ENCODE results near the gene SLC25A3. TPM values are rescaled to one million over a fixed set of nuclear protein-coding genes. Genes with fewer than 3 reads are reported as not detected.

Gene SLC25A3
- polyA plus RNA-seq, 1 of the 3 experiments (the other 2 are of a cell fraction) = 470 TPM

GRCh38 chr12:98593351-98594049 is at the start of gene SLC25A3 (continued):
- TF ChIP-seq IRF3 (IDR thresholded peaks at IDR 0.05; ENCODE audit: low read depth, low read length) (no peak), RCOR1 (IDR thresholded peaks at IDR 0.05; ENCODE audit: low read length) (no peak), SMC3 (IDR thresholded peaks at IDR 0.05; ENCODE audit: low read depth, low read length) (no peak), NFIC (IDR thresholded peaks at IDR 0.05; ENCODE audit: borderline replicate concordance) (no peak), POLR2AphosphoS5 (IDR thresholded peaks at IDR 0.05; ENCODE audit: low read depth, low read length) (peak; percentile 100), NRF1 (IDR thresholded peaks at IDR 0.05; ENCODE audit: low read depth, low read length) (peak; percentile 76), GATA2 (CRISPR knock-in tag; IDR thresholded peaks at IDR 0.05) (no peak), ZBTB33 (IDR thresholded peaks at IDR 0.05; ENCODE audit: borderline replicate concordance, low read depth) (no peak), EP300 (IDR thresholded peaks at IDR 0.05; ENCODE audit: borderline replicate concordance in 1 of 2, low read depth in 1 of 2, low read length in 1 of 2) (no peak), TCF12 (IDR thresholded peaks at IDR 0.05) (no peak)

- Histone ChIP-seq H4K20me1 (ENCODE audit: insufficient read depth) (no peaks in the 10 kb centered on the region), H3K9me2 (0 out of 2 replicates have a peak, but pooled peaks cover 4% of the 10 kb centered on the region), H3K4me1 (ENCODE audit: control insufficient read depth in 1 of 2, insufficient read depth in 2 of 2, low read depth in 1 of 2, low read length in 1 of 2) (peaks cover 0 to 8% of the 10 kb centered on the region in 2 experiments; a peak in 2 of 4 replicates), H3F3A (replicated peaks; ENCODE audit: insufficient read depth) (peaks cover 11% of the 10 kb centered on the region), H3K79me2 (ENCODE audit: insufficient read depth) (peaks cover 58% of the 10 kb centered on the region), H3K36me3 (replicated peaks in 1 of 2; ENCODE audit: control insufficient read depth in 1 of 2, insufficient read depth in 2 of 2, low read length in 1 of 2) (peaks cover 39 to 43% of the 10 kb centered on the region in 2 experiments), H3K4me3 (ENCODE audit: low read depth in 2 of 2, low read length in 1 of 2) (no peak overlapping the region), H3K9ac (no peak overlapping the region), H2AFZ (ENCODE audit: low read depth) (no peak overlapping the region), H3K4me2 (no peak overlapping the region), H3K9me3 (no peaks in the 10 kb centered on the region), H3K27ac (ENCODE audit: low read depth in 2 of 2, low read length in 1 of 2) (no peak overlapping the region), H3K27me3 (ENCODE audit: insufficient read depth) (no peaks in the 10 kb centered on the region)
- DNase-seq = no peak
- CTCF ChIA-PET = interaction anchor here (0.9 to 2.6 kb wide), 2 partner anchors 10 to 23 kb away, joined by 3 to 9 read pairs; no protein-coding TSS in a partner anchor
- no peak for TF ChIP-seq EZH2phosphoT487 (IDR thresholded peaks at IDR 0.05; ENCODE audit: borderline replicate concordance, low read depth)
- TF ChIP-seq REST (IDR thresholded peaks at IDR 0.05; ENCODE audit: low read depth, low read length) = no peak
- TF ChIP-seq TAF1 (IDR thresholded peaks at IDR 0.05; ENCODE audit: borderline replicate concordance, low read depth, low read length) = no peak
- no peak for TF ChIP-seq SMC3 (IDR thresholded peaks at IDR 0.05; ENCODE audit: low read depth, low read length)
- no peak for TF ChIP-seq TEAD4 (IDR thresholded peaks at IDR 0.05; ENCODE audit: borderline replicate concordance, insufficient read depth)
- no peak for TF ChIP-seq ZBTB33 (IDR thresholded peaks at IDR 0.05; ENCODE audit: borderline replicate concordance, low read depth)
- TF ChIP-seq MXI1 (IDR thresholded peaks at IDR 0.05; ENCODE audit: low read depth, low read length) = no peak
- TF ChIP-seq EP300 (IDR thresholded peaks at IDR 0.05; ENCODE audit: borderline replicate concordance in 1 of 2, low read depth in 1 of 2, low read length in 1 of 2) = no peak
- TF ChIP-seq NFIC (IDR thresholded peaks at IDR 0.05; ENCODE audit: borderline replicate concordance) = no peak
- TF ChIP-seq GABPA (IDR thresholded peaks at IDR 0.05; ENCODE audit: low read depth) = no peak
- no peak for TF ChIP-seq CTCF (IDR thresholded peaks at IDR 0.05)
- POLR2A ChIA-PET = no interaction called here
These were observed 49.8 kb upstream of the SLC25A3 start for GRCh38 chr12:98543701-98544100.

Data from SK-N-SH (cell line).